NCI-H146 treated with DMSO at 0.1 percent for 48 hours (cell line): Measurements from ENCODE around the gene FNDC11.

ENCODE experiments used
- DNase-seq: peaks from one replicate; lab custom pipeline; 2025; ENCODE audit not compliant: unreplicated experiment; lab: John Stamatoyannopoulos, UW

FNDC11 gene

DNA sequence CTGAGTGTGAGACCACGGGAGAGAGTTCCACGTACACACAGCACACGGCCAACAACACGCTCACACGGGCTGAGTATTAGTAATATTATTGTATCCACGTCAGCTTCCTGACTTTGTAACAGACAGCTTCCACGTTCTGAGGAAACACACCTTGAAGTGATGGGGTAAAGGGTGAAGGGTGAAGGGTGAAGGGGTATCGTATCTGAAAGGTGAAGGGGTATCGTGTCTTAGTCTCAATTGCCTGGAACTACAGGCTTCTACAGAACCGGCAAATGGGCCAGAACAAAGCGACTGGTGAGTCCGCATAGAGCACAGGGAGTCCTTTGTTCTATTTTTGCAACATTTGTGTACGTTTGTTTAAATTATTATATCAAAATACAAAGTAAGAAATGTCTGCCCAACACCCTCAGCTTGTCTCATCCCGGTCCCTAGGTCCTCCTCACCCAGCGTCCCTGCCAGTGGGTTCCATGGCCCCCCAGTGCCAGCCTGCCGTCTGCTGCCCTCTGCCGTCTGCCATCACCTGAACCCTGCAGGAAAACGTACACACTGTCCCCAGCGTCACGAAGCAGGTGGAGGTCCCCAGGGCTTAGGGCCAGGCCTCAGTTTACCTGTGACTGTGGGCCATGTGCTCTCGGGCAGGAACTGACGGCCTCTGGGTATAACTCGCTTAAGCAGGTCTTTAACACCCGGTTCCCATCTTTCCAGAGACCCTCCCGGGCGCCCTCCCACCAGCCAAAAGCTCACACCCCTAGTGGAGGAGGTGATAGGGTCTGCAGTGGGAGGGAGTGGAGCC, 24.5 kb downstream of the FNDC11 start:
- no peak for DNase-seq

DNA sequence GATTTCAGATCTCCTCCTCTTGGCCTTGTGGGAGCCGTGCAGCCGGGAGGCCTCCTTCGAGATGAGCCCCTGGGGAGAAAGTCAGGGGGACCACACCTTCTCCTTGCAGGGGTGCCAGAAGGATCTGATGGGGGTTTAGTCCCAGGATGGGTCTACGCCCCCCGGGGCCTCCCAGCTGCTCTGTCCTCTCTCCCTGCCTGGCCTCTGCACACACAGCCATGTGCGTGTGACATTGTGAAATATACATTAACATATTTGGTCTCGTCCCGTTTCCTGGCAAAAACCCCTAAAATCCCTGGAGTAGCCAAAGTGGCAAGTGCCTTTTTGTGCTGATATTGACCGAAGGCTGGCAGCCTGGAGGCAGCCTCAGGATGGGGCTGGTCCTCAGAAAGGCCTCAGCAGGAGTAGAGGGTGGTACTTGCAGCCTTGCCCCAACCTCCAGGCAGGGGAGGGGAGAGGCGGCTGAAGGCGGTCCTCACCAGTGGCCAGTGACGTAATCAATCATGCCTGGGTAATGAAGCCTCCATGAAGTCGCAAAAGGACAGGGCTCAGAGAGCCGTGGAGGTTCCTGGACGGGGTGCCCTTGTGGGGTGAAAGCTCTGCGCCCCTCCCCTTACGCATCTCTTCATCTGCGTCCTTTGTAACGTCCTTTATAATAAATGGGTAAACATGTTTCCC, 25.2 kb downstream of the FNDC11 start:
- no peak for DNase-seq

DNA sequence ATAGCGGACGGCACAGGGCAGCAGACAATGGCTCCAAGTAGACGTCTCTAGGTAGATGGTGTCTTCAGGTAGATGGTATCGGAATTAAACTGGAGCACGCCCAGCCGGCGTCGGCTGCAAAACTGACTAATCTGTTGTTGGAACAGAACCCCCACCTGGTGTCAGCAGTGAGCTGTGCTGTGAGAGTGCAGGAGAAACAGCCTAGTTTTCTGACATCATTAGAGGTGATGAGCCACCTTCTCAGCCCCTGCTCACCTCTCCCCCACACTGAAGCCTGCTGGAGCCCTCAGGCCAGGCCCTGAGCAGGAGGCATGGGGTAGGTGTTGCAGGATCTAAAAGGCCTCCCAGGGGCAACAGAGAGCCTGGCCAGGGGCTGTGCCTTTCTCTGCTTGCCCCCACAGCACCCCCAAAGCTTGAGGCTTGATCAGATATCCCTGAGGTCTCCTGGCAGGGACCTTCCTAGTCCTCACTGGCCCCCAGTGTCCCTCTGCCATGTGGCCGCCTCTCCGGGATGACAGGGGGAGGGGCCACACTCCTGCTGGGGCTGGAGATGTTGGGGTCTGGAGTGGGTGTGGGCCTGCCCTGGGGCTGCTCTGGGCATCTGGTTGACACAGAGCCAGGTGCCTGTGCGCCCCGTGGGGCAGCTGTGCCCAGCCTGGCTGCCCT, 27.0 kb downstream of the FNDC11 start:
- no peak for DNase-seq

DNA sequence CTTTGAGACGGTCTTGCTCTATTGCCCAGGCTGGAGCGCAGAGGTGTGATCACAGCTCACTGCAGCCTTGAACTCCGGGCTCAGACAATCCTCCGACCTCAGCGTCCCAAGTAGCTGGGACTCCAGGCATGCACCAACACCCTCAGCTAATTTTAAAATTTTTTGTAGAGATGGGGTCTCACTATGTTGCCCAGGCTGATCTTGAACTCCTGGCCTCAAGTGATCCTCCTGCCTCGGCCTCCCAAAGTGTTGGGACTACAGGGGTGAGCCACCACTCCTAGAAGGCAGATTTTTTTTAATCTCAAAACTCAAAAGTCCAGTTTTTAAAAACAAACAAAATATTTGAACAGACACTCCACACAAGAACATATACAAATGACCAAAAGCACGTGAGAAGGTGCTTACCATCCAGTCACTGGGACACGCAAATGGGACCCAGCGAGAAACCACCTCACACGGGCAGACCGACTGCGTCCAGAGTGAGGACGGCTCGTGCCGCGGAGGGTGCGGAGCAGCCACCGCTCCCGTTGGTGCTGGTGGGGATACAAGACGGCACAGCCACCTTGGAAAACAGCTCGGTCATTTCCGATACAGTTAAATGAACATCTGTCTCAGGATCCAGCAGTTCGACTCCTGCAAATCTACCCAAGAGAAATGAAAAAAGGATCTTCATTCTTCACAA, 28.6 kb downstream of the FNDC11 start:
- no peak for DNase-seq

DNA sequence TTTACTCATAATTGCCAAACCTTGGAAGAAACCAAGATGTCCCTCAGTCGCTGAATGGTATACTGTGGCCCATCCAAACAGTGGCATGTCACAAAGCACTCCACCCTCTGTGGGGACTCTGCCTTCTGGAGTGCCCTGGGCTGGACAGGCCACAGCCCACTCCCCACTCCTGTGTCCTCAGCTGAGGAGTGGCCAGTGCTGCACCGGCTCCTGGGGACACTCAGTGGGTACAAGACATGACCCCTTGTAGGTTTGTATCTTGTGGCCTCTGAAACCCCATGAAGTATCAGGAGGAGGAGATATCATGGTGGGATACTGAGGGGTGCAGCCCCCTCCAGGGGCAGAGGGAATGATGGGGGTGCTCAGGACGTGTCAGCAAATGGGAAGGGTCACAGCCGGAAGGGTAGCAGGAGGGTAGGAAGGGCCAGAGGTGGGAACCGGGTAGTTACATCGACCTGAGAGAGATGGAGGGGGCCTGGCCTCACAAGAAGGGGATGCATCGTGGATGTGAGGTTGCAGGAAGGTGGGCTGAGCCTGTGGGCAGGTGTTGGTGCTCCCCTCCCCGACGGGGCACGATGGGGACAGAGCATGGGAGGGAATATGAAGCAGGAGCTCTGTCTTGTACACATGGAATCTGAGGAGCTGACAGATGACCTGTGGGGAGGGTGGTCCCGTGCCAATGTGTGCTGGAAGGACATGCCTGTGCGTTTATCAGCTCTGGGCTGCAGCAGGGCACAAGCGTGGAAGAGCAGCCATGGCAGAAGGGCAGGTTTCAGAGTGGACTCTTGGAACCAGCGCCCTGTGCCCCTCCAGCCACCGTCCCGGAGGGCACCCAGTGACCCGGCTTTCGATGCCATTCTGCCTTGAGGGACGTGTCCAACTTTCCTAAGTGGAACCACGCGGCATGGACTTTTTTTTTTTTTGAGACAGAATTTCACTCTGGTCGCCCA, 31.9 kb downstream of the FNDC11 start:
- no peak for DNase-seq

DNA sequence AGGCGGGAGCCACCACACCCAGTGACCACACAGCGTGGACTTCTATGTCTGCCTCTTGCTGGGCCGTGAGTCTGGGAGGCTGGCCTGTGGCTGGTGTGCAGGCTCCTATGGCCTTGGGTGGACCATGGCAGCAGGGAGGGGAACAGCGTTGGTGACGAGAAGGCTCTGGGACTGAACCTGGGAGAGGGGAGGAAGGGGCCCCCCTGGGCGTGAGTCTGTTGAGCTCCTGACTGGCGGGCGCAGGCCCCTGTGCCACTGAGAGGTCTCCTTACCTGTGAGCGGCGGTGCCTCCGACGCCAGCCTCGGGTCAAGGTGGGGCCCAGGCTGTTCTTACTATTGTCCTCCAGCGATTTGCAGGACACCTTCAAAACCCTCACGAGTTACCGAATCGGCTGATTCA, 32.8 kb downstream of the FNDC11 start:
- DNase-seq: no peak

DNA sequence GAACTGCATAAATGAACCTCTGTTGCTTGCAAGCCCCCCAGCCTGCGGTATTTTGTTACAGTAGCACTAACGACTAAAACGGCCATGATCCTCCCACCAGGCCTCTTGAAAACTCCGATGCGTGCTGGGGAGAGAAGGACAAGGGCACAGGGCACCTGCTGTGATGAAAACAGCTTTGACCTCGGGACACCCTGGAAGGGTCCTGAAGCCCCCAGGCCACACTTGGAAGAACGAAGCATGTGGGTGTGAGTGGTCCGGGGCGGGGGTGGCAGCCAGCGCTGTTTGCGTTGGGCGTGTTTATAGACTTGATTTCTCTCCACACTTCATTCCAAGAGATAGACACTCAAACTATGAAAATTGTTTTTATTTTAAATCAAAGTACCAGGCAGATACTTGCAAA, 33.3 kb downstream of the FNDC11 start:
- no peak for DNase-seq

DNA sequence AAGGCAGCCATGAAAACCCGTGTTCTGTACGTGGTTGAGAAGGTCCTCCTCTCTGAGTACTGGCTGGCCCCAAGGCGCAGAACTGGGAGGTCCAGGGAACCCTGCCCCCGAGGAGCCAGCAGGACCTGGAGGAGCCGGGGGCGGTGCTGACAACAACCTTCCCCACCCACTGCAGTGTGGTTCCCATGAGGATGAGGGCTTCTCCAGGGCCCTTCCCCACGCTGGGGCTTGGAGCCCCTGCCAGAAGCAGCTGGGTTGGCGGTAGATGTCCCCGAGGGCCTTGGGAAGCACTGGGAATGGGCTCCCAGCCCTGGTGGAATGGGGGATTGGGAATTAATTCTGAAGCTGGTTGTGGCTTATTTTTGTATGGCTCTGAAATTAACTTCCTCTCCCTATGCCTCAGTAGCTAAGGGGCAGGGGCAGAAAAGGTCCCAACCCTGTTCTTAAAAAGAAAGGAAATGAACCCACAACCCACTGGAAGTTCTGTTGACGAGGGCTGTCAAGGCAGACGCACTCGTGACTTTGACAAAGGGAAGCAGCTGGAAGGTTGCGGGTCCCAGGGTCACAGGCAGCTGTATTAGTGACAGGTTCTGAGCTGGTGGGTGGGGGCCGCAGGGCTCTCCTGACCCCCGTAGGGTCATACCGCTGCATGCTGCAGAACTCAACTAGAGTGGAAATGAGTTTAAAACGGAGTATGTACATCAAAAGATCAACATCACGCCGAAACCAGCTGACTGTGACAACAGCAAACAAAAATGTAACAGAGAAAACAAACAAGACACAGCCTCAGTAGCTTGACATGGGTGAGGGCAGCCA, 34.0 kb downstream of the FNDC11 start:
- DNase-seq: no peak

DNA sequence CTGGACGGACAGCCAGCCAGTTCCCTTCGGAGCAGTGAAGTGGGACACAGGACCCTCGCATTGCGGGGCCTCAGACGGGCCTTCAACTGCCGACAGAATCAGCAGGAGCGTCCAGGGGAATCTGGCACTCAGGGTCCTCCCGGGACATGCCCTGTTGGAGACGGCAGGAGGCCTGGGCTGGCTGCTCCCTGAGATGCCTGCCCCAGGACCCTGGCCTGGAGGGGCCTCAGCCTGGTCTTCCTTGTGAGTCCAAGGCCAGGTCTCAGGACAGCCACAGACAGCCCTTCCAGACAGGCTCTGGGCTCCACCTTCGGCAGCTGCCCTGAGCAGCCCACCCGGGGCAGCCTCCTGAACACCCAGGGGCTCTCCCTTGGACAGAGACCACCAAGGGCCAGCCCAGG, 34.7 kb downstream of the FNDC11 start:
- DNase-seq: no peak

DNA sequence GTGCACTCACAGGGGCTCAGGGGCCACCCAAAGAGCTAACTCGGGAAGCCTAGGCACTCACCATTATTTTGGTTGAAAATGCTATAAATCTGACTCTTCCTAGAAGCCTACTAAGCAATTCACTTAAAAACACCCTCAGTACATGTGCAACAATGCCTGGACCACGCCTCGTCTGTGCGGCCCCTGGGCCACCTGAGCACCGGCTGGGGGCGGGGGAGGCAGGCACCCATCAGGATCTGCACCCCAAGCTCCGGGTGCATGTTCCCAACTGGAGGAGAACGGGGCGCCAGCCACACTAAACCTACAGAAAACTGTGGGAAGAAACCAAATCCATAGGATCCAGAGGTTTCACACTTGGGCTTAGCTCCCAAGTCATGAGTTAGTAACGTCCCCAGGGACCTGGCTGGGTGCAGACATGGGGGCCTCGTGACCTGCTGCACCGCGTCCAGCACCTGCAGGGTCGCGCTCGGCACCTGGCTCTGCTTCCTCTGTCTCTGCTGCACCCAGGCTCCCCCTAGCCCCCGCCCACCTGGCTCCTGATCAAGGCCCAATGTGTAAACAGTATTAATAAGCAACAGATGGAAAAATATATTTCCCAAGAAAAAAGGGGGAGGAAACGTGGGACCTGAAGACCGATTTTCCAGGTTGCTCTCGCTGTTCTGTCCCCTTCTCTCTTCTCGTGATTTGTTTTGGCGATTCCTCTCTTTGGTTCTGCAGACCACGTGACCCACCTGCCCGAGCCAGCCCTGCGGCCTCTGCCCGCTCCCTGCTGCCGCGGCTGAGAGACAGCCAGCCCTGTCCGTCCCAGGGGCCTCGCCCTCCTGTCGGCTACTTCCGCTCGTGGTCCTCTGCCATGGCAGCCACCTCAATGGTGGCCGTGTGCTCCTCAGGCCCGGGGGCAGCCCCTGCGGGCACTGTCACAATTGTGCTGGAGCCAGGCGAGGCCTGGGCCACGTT, 35.6 kb downstream of the FNDC11 start:
- DNase-seq: no peak

DNA sequence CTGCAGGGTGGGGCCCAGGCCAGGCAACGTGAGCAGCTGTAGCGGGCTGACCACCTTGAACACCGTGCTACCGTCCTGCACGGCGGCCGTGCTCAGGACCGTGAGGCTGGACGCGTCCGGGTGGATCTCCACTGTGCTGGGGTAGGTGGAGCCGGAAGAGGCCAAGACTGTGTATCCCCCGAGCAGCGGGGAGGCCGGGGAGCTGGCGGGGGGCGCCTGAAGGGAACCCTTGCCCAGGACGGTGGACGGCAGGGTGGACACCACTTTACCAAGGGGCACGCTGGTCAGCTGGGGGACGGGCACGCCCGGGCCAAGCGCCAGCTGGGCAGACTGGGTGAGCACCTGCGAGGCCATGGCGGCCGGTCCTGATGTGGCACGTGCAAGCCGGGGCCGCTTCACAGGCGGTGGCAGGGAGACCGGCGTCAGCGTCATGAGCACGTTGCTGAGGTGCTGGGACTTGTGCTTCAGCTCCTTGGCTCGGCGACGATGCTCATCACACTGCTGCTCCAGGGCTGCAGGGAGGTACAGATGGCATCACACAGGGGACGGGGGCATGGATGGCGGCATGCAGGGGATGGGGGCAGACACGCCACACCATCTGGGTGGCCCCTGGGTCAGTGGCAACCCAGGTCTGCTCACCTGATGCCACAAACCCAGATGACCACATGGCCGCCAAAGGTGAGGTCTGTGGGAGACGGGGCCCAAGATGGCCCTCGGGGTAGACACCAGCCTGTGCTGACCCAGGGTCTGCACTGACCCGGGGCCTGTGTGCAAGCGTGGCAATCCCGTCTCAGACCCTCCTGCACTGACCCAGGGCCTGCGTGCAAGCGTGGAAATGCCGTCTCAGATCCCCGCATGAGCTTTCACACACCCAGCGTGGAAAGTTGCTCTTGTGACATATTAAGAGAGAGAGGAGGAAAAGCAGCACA, 36.5 kb downstream of the FNDC11 start:
- DNase-seq: no peak

DNA sequence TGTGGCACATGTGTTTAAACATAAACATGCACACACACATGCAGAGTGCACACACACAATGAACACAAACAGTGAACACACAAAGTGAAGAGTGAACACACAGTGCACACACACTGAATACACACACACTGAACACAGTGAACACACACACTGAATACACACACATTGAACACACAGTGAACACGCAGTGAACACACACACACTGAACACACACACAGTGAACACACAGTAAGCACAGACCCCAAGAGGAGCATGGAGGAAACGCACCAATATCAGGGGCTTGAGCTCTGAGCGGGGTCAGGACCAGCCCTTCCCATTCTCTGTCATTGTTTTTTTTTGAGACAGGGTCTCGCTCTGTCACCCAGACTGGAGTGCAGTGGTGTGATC, 37.2 kb downstream of the FNDC11 start:
- no peak for DNase-seq

DNA sequence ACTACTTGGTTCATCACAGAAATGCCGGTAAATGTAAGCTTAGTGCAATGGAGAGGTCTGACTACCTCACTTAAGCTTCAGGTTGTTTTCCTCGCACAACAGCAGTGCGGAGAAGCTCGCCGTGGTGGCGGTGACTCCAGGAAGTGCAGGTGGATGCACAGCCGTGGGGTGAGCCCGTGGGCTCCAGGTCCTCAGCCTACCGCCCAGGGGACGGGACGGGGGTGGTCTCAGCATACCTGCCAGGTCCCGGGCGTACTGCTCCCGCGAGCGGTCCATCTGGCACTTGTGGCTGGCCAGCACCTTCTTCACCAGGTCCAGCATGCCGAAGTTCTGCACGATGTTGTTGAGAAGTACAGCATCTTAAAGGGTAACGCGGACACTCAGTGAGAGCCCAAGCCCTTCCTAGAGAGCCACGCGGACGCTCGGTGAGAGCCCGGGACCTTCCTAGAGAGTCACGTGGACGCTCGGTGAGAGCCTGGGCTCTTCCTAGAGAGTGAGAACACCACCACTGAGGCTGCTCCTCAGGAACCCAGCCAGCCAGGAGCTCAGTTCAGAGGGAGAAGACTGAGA, 37.9 kb downstream of the FNDC11 start:
- DNase-seq: no peak

DNA sequence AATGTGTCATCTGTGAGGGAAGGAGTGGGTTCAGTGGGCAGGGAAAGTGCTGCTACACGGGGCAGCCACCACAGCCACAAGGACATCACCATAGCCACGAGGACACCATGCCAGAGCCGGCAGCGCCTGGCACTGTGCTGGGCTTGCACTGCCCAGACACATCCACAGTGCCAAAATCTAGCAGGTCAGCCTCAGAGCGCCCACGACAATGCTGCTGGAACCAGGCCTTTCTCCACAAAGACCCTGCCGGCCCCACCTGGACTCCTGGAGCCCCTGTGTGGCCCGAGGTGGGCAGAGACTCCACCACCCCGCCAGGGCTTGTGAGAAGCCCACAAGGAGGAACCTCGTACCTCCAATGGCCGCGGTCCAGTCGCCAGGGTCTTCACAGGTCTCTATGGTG, 38.7 kb downstream of the FNDC11 start:
- DNase-seq: no peak

DNA sequence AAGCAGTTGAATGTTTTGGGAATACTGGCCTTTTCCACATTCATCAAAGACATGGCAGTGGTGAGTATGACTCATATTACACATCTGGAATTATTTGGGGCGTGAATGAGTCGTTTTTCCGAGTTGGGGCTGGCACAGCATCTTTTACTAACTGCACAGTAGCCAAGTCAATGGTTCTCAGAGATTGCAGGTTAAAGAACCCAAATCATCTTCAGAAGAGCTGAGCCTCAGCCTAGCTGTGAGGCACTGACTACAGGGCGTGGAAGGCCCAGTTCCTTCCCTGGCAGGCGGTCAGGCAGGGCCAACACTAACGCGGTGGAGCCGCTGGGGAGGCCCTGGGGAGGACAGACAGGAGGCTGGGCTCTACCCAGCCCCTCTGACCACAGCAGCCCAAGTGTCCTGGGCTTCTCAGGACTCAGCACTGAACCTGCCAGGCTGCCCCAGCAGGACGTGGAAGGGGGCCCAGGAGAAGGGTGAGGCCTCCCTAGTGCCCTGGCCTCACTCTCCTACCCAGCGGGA, 40.1 kb downstream of the FNDC11 start:
- no peak for DNase-seq

DNA sequence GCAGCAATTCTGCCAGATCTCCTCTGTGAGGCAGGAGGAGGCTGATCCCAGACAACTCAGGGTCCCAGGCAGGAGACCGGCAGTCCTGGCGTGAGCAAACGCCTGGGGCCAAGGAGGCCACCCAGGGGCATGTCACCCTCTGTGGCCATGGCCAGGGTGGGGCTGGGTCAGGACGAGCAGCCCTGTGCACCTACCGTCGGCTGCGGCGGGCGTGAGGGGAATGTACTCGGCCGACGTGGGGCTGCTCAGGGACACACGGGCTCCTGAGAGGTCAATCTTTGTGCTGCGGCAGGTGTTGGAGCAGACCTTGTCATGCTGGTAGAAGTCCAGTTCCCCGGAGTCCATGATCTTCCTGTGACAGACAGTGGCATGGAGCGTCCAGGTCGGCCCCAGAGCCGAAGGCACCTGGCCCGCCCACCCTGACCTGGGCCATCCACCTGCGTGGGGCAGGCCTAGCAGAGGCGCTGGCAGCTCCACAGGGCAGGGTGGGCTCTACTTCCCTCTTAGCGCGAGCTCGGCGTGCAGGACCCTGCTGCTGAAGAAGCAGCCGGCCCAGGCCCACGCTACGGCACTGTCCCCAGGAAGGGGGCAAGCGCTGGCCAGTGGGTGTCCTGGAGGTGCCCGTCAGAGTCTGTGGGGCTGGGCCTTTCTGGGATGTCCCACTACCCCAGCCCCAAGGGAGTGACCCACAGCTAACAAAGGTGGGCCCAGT, 41.6 kb downstream of the FNDC11 start:
- DNase-seq: no peak
